Naive thymus-derived CD4-positive, alpha-beta T cell (primary cell): ENCODE data around the gene ELOA. TPM values are rescaled to one million over a fixed set of nuclear protein-coding genes. Genes with fewer than 3 reads are reported as not detected.
"Not testable (repeated sequence)": the region's sequence is repeated elsewhere in the genome, so short reads cannot be mapped to it uniquely, and the experiment has no call there.

Experiments used
- ATAC-seq: fragments of 150-1000 bp; cut with Tn5 transposase; 2 replicates; pipeline ENCODE4 v1.10.0; 2021; ENCODE audit warnings: mild to moderate bottlenecking, moderate library complexity
- CTCF ChIA-PET: fragments of 350-600 bp; sonication (Branson Sonifier 250); formaldehyde crosslinking; loops from one replicate; lab custom pipeline; 2021; ENCODE audit warnings: antibody characterized with exemption; lab: Charles Lee
- POLR2A ChIA-PET: fragments of 350-600 bp; sonication (Branson Sonifier 250); formaldehyde crosslinking; loops from one replicate; lab custom pipeline; 2021; ENCODE audit warnings: antibody characterized with exemption, inconsistent platforms; lab: Charles Lee
- DNase-seq, 9 donors: peaks; one replicate each; pipeline versions ENCODE4 v3.0.0 to v3.0.0-alpha.2; 2020 to 2022; ENCODE audit warnings: mixed read lengths in 1 of 9
- H3K27ac ChIP-seq: one replicate; pipeline ENCODE4 v1.7.0; 2013; ENCODE audit warnings: mild to moderate bottlenecking, low read depth, low read length, moderate library complexity
- H3K27me3 ChIP-seq, 2 donors: one replicate each; pipeline ENCODE4 v1.7.0; 2013; ENCODE audit warnings: low read length in 2 of 2, mild to moderate bottlenecking in 2 of 2, moderate library complexity in 2 of 2; ENCODE audit not compliant: control insufficient read depth in 2 of 2, insufficient read depth in 2 of 2
- H3K36me3 ChIP-seq, 3 experiments: 1 replicate in 2 of 3; 2 replicates in 1 of 3; pipeline ENCODE4 v1.7.0; 2013; ENCODE audit warnings: low read length in 3 of 3, mild to moderate bottlenecking in 3 of 3, moderate library complexity in 1 of 3; ENCODE audit not compliant: insufficient read depth in 3 of 3, control insufficient read depth in 2 of 3
- H3K4me1 ChIP-seq, 2 donors: one replicate each; pipeline ENCODE4 v1.7.0; 2013; ENCODE audit warnings: low read length in 2 of 2, mild to moderate bottlenecking in 2 of 2, moderate library complexity in 1 of 2; ENCODE audit not compliant: control insufficient read depth in 2 of 2, insufficient read depth in 2 of 2
- H3K4me3 ChIP-seq: 2 replicates; pipeline ENCODE4 v1.7.0; 2013; ENCODE audit warnings: mild to moderate bottlenecking, low read length
- H3K9me3 ChIP-seq, 3 experiments: 1 replicate in 2 of 3; 2 replicates in 1 of 3; pipeline ENCODE4 v1.7.0; 2013; ENCODE audit warnings: low read length in 3 of 3; ENCODE audit not compliant: control insufficient read depth in 2 of 3
- H3K27ac Mint-ChIP-seq, 9 donors: one replicate each; pipeline ENCODE4 v1.8.0; 2020 to 2022; ENCODE audit warnings: mixed read lengths in 9 of 9, mild to moderate bottlenecking in 8 of 9, moderate library complexity in 5 of 9, inconsistent platforms in 2 of 9
- H3K27me3 Mint-ChIP-seq, 5 donors: one replicate each; pipeline ENCODE4 v1.8.0; 2021 to 2022; ENCODE audit warnings: mixed read lengths in 5 of 5, mild to moderate bottlenecking in 1 of 5
- H3K36me3 Mint-ChIP-seq, 5 donors: one replicate each; pipeline ENCODE4 v1.8.0; 2020 to 2022; ENCODE audit warnings: mixed read lengths in 5 of 5, mild to moderate bottlenecking in 3 of 5, inconsistent platforms in 1 of 5
- H3K4me1 Mint-ChIP-seq, 7 donors: one replicate each; pipeline ENCODE4 v1.8.0; 2020 to 2022; ENCODE audit warnings: mixed read lengths in 7 of 7, mild to moderate bottlenecking in 3 of 7, inconsistent platforms in 1 of 7
- H3K4me3 Mint-ChIP-seq, 10 donors: one replicate each; pipeline ENCODE4 v1.8.0; 2020 to 2022; ENCODE audit warnings: mild to moderate bottlenecking in 10 of 10, mixed read lengths in 10 of 10, moderate library complexity in 6 of 10, inconsistent platforms in 2 of 10
- H3K9me3 Mint-ChIP-seq, 11 donors: one replicate each; pipeline ENCODE4 v1.8.0; 2020 to 2022; ENCODE audit warnings: mixed read lengths in 11 of 11, mild to moderate bottlenecking in 4 of 11, inconsistent platforms in 1 of 11, moderate library complexity in 1 of 11
- intact Hi-C, 2 donors: fragments of 100-400 bp; cut with micrococcal nuclease; formaldehyde crosslinking; loops; one replicate each; pipeline ENCODE4 v1.15.1; 2023
- polyA plus RNA-seq, 2 donors: library from polyadenylated mRNA; unstranded; fragments of 300-500 nt; fragmentation: Illumina TruSeq; gene quantifications; one replicate each; pipeline ENCODE4 v1.2.3, GENCODE V29; 2021
- total RNA-seq, 6 experiments: library from RNA in 5 of 6; stranded (reverse) in 5 of 6; gene quantifications; 1 replicate in 5 of 6; 2 replicates in 1 of 6; pipeline ENCODE4 v1.2.3 and lab custom pipeline; 2021 to 2026

Gene ELOA
- total and polyA plus RNA-seq, 7 experiments from 2014 or later = 20.3 to 36.1 (median 30.4) TPM

DNA sequence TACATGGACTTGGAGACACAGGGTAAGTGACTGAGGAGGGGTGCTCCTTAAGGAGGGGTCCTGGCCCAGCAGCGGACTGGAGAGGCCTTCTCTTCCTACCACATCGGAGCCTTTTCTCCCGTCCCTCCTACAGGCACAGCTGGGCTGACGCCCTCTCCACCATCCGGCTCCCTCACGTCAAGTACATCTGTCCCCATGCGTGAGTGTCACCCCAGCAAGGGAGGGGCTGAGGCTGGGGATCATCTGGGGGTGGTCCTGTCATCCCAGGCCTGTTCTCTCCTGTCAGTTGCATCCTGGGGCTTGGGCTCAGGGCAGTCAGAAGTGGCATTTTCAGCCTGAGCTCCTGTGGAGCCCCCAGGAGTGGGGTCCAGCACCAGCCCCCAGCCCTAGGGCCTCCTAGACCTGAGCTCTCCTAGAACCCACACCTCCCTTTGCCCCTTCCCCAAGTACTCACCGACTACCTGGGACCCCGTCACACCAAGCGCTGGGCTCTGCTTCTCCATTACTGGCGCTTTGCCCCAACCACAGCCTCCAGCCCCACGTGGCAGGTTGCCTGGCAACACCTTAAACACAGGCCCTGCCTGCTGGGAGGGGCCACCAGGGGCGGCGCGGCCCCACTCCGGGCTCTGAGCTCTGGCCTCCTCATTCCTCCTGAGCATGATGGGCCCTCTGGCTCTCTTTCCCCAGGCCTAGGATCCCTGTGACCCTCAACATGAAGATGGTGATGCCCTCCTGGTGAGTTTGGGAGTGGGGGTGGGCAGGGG is 49.9 kb downstream of the ELOA start:
- no peaks in the 10 kb centered on the region for H3K27me3 ChIP-seq
- ChIA-PET CTCF (no interaction called here), POLR2A (interaction anchor here (2.8 to 6.0 kb wide), 2 partner anchors 8 to 15 kb away, joined by 36 to 68 read pairs; partner anchors contain the start of genes GALE and PITHD1)
- peaks cover 6 to 18% of the 10 kb centered on the region in 2 donors for H3K4me1 ChIP-seq
- H3K36me3 ChIP-seq = peaks cover 0 to 39% (median 0%) of the 10 kb centered on the region in 3 experiments
- no peaks in the 10 kb centered on the region for H3K9me3 ChIP-seq
- DNase-seq = peak in 3 of 9 donors; percentile 26 to 35 (median 29)
- H3K4me1 Mint-ChIP-seq = peaks cover 9 to 28% (median 23%) of the 10 kb centered on the region in 7 donors
- intact Hi-C loops = loop anchor here in 1 of 2 donors (5.0 kb wide), 1 partner anchor 74 kb away; the partner anchor contains the start of gene FUCA1
- H3K27ac ChIP-seq = peak overlapping the region; percentile 52
- H3K4me3 ChIP-seq = no peak overlapping the region
- H3K27ac Mint-ChIP-seq = peak overlapping the region in 5 of 9 donors; percentile 15 to 59 (median 36)
- H3K36me3 Mint-ChIP-seq = peaks cover 0 to 10% (median under 1%) of the 10 kb centered on the region in 5 donors
- H3K4me3 Mint-ChIP-seq = peak overlapping the region in 6 of 10 donors; percentile 3 to 98 (median 38)
- H3K27me3 Mint-ChIP-seq = no peaks in the 10 kb centered on the region
- ATAC-seq = peak; percentile 39
- no peaks in the 10 kb centered on the region for H3K9me3 Mint-ChIP-seq

DNA sequence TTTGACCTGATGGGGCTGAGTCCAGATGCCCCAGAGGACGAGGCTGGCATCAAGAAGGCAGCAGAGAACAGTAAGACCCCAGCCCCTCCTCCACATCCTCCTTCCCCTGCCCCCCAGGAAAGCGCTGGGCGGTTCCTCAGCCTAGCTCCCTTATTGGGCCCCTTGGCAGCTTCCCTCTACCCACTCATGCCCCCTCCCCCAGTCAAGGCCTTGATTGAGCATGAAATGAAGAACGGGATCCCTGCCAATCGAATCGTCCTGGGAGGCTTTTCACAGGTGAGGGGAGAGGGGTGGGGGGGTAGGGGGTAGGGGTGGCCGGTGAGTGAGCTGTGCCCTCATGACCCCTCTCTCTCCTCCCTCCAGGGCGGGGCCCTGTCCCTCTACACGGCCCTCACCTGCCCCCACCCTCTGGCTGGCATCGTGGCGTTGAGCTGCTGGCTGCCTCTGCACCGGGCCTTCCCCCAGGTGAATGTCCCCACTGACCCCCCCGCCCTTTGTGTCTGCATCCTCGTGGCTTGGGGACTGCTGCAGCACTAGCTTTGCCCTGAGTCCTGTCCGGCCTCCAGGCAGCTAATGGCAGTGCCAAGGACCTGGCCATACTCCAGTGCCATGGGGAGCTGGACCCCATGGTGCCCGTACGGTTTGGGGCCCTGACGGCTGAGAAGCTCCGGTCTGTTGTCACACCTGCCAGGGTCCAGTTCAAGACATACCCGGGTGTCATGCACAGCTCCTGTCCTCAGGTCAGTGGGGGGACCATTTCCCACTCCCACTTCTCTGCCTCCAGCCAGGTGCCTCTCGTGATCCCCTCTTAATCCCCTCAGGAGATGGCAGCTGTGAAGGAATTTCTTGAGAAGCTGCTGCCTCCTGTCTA is 50.8 kb downstream of the ELOA start:
- intact Hi-C loops = loop anchor here in 1 of 2 donors (5.0 kb wide), 1 partner anchor 73 kb away; the partner anchor contains the start of gene FUCA1
- Histone ChIP-seq H3K36me3 (peaks cover 0 to 39% (median 0%) of the 10 kb centered on the region in 3 experiments), H3K27ac (peak overlapping the region; percentile 52), H3K4me3 (no peak overlapping the region), H3K9me3 (no peaks in the 10 kb centered on the region), H3K27me3 (no peaks in the 10 kb centered on the region), H3K4me1 (peaks cover 7 to 18% of the 10 kb centered on the region in 2 donors)
- no peaks in the 10 kb centered on the region for H3K9me3 Mint-ChIP-seq
- no peak overlapping the region for H3K4me3 Mint-ChIP-seq
- ChIA-PET POLR2A (no interaction called here), CTCF (no interaction called here)
- H3K27me3 Mint-ChIP-seq = no peaks in the 10 kb centered on the region
- peaks cover 9 to 30% (median 23%) of the 10 kb centered on the region in 7 donors for H3K4me1 Mint-ChIP-seq
- ATAC-seq = no peak
- DNase-seq = no peak
- peak overlapping the region in 2 of 9 donors; percentile 13 to 59 for H3K27ac Mint-ChIP-seq
- peaks cover 0 to 8% (median 0%) of the 10 kb centered on the region in 5 donors for H3K36me3 Mint-ChIP-seq

DNA sequence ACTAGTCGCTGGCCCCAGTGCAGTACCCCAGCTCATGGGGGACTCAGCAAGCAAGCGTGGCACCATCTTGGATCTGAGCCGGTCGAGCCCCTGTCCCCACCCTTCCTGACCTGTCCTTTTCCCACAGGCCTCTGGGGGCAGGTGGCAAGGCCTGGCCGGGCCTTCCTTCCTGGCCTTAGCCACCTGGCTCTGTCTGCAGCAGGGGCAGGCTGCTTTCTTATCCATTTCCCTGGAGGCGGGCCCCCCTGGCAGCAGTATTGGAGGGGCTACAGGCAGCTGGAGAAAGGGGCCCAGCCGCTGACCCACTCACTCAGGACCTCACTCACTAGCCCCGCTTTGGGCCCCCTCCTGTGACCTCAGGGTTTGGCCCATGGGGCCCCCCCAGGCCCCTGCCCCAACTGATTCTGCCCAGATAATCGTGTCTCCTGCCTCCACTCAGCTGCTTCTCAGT is 51.5 kb downstream of the ELOA start:
- H3K27ac Mint-ChIP-seq = peak overlapping the region in 1 of 9 donors; percentile 13
- H3K27me3 Mint-ChIP-seq, H3K36me3 Mint-ChIP-seq, H3K27me3 ChIP-seq, ATAC-seq, CTCF ChIA-PET, POLR2A ChIA-PET, H3K4me3 Mint-ChIP-seq, H3K9me3 ChIP-seq, H3K27ac ChIP-seq, H3K9me3 Mint-ChIP-seq, DNase-seq, H3K4me3 ChIP-seq: not testable (repeated sequence)
- peaks cover 12 to 37% (median 25%) of the 10 kb centered on the region in 7 donors for H3K4me1 Mint-ChIP-seq
- peaks cover 13 to 18% of the 10 kb centered on the region in 2 donors for H3K4me1 ChIP-seq
- peaks cover 0 to 39% (median 0%) of the 10 kb centered on the region in 3 experiments for H3K36me3 ChIP-seq
- intact Hi-C loops = loop anchor here in 1 of 2 donors (5.0 kb wide), 1 partner anchor 73 kb away; the partner anchor contains the start of gene FUCA1

DNA sequence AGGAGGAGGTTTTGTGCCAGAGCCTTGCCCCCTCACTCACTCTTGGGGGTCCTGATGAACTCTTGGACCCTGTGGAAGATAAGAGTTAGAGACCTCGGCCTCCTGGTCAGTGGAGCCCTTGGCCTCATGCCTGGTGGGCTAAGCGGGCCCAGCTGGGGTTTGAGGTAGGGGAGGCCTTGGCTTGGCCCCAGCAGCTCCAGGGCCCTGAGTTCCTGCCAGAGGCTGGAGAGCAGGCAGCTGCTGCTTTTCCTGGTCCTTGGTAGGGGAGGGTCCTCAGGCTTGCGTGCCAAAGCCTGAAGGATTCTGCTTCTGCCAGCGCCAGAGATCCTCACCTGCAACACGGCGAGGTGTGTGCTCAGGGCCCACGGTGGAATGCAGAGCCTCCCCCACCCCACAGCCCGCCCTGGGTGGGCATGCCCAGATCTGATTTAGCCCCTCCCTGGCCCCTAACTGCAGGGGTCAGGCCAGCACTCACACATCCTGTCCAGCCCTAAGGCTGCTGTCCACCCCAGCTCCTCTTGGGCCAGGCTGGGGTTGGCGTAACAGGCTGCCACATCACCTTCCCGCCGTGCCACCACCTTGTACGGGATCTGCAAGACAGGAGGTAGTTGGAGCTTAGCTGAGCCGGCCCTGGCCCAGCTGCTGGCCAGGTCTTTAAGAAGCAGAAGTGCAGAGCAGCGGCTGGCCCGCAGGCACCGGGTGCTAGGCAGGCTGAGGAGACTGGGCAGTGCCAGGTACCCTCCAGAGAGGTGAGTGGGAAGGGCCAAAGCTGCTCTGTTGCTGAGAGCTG is 52.6 kb downstream of the ELOA start:
- intact Hi-C loops = no loop called here
- POLR2A ChIA-PET = interaction anchor here (0.8 to 7.3 kb wide), 2 partner anchors 11 to 18 kb away, joined by 3 to 53 read pairs; partner anchors contain the start of gene PITHD1

DNA sequence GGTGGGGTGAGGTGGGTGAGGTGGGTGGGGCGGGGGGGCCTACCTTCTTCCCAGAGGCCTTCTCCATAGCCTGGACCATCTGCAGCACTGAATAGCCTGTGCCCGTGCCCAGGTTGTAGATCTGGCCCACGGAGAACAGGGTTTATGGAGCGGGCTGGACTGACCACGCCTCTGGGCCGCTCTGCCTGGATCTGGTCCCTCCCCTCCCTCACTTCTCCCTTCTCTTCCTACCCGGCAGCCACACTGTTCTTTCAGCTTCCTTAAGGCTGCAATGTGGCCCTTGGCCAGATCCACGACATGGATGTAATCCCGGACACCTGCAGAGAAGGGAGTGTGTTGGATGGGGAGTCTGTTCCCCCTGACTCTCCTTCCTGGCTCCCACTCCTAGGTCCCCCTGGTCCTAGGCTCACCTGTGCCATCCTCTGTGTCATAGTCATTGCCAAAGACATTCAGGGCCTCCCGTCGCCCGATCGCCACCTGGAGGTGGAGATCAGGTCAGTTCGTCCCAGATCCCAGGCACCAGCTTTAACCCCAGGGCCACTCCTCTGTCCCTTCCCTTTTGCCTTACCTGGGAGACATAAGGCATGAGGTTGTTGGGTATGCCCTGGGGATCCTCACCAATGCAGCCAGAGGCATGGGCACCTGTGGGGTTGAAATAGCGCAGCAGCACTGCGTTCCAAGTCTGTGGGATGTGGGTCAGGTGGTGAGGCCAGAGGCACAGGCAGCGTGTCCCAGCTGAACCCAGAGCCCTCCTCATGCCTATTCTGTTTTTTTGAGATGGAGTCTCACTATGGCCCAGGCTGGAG is 53.4 kb downstream of the ELOA start:
- no peak for ATAC-seq
- peaks cover 10 to 29% (median 18%) of the 10 kb centered on the region in 7 donors for H3K4me1 Mint-ChIP-seq
- intact Hi-C loops = no loop called here
- H3K9me3 Mint-ChIP-seq = no peaks in the 10 kb centered on the region
- peaks cover 14 to 15% of the 10 kb centered on the region in 2 donors for H3K4me1 ChIP-seq
- ChIA-PET POLR2A (interaction anchor here (1.4 to 7.3 kb wide), 2 partner anchors 13 to 19 kb away, joined by 5 to 53 read pairs; partner anchors contain the start of gene PITHD1), CTCF (no interaction called here)
- H3K4me3 Mint-ChIP-seq = no peak overlapping the region
- H3K36me3 Mint-ChIP-seq = peaks cover 0 to 4% (median 0%) of the 10 kb centered on the region in 5 donors
- peaks cover 0 to 45% (median 0%) of the 10 kb centered on the region in 3 experiments for H3K36me3 ChIP-seq
- H3K4me3 ChIP-seq = no peak overlapping the region
- H3K27me3 Mint-ChIP-seq = no peaks in the 10 kb centered on the region
- H3K27ac ChIP-seq = no peak overlapping the region
- H3K27me3 ChIP-seq = no peaks in the 10 kb centered on the region
- no peak for DNase-seq
- H3K27ac Mint-ChIP-seq = peak overlapping the region in 3 of 9 donors; percentile 43 to 72 (median 59)
- H3K9me3 ChIP-seq = no peaks in the 10 kb centered on the region

More for the DNA sequence above, 52.6 kb downstream of the ELOA start:
- H3K27me3 Mint-ChIP-seq = no peaks in the 10 kb centered on the region
- no peaks in the 10 kb centered on the region for H3K9me3 Mint-ChIP-seq
- Histone ChIP-seq H3K36me3 (peaks cover 0 to 43% (median 0%) of the 10 kb centered on the region in 3 experiments), H3K9me3 (no peaks in the 10 kb centered on the region), H3K4me1 (peaks cover 9 to 12% of the 10 kb centered on the region in 2 donors), H3K4me3 (no peak overlapping the region), H3K27me3 (no peaks in the 10 kb centered on the region), H3K27ac (no peak overlapping the region)
- ATAC-seq = no peak
- H3K27ac Mint-ChIP-seq = peak overlapping the region in 2 of 9 donors; percentile 24 to 67
- CTCF ChIA-PET = no interaction called here
- H3K4me1 Mint-ChIP-seq = peaks cover 15 to 31% (median 20%) of the 10 kb centered on the region in 7 donors
- H3K4me3 Mint-ChIP-seq = no peak overlapping the region
- no peak for DNase-seq
- H3K36me3 Mint-ChIP-seq = peaks cover 0 to 8% (median 0%) of the 10 kb centered on the region in 5 donors
